HG02798 (cell line): ENCODE data around the gene SHF.
"Not testable (repeated sequence)": the region's sequence is repeated elsewhere in the genome, so short reads cannot be mapped to it uniquely, and the experiment has no call there.

Experiments
- ATAC-seq: cut with Tn5 transposase; IDR thresholded peaks from one replicate; pipeline ENCODE4 v1.9.1; 2021; ENCODE audit warnings: mild to moderate bottlenecking; ENCODE audit not compliant: unreplicated experiment, poor library complexity

The SHF gene

DNA sequence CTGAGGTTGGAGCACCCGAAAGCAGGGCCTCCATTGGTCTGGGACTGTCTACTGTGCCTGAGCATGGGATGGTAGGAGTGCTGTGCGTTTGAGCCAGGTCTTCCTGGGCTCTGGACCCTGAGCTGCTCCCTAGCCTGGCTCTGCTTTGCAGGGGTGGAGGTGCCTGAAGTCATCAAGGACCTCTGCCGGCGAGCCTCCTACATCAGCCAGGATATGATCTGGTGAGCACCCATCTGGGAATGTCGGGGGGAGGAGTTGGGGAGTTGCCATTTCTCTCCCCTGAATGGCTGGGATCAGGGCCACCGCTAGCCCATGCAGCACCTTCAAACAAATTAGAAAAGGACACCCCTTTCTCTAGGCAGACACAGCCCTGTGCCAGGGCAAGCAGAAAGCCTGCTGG is 37.3 kb downstream of the SHF start:
- no peak for ATAC-seq

DNA sequence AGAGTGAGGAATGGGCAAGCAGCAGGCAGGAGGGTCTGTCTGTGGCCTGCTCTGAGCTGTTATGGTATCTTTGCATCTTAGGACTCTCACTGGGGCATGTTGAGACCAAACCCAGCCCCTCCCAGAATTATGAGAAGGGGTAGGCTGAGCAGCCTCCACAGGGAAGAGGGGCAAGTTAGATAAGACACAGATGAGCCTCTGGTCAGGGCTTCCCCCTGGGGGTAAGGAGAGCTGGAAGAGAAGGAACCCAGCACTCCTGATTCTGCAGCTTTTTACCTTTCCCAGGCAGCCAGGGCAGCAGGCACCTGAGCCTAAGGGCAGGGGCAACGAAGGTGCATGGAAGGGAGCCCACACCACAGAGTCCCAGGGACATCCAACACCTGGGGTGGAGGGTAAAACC is 38.7 kb downstream of the SHF start:
- no peak for ATAC-seq

DNA sequence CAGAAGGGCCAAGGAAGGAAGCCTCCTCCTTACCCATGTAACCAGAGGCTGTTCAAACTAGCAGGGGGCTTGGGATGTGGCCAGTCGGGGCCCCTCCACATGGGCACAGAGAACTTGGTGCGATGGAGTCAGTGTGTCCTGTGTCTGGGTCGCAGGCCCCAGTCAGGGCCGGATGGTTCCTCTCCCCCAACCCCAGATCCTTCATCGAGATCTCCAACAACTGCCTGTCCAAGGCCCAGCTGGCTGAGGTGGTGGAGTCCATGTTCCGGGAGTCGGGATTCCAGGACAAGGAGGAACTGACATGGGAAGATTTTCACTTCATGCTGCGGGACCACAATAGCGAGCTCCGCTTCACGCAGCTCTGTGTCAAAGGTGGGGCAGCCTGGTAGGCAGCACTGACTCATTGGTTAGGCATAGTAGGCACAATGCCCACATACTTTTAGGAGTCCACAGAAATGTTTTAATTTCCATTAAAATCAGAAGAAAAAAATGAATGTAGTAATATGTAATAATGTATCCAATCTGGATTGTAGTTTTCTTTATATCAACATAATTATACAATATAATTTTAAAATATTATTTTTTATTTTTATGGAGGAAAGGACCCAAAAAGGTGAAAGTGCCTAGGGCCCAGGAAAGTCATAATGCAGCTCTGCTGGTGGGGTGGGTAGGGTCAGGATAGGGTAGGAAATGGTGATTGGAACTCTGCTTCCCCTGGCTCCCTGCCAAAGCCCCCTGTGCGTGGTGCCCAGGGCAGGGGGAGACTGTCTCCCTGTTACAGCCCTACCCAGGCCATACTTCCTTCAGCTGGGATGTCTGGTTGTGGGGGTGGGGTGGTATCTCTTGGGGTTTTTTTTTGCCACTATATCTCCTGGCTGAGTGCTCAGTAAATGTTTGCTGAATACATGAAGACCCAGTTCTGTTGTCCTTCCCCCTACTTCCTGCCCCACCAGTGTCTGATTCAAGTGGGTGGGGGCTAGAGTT is 39.4 kb downstream of the SHF start:
- no peak for ATAC-seq

DNA sequence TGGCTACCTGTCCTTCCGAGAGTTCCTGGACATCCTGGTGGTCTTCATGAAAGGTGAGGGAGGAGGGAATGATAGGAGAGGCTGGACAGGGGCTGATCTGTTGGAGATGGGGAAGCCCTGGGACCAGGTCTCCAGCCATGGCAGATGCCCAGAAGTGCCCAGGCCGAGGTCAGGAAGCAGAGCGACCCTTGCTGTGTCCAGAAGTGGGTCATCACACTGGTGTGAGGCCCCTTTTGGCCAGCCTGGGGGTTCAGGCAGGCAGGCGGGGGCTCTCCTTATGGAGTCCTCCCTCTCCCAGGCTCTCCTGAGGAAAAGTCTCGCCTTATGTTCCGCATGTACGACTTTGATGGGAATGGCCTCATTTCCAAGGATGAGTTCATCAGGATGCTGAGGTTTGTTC is 40.2 kb downstream of the SHF start:
- no peak for ATAC-seq

DNA sequence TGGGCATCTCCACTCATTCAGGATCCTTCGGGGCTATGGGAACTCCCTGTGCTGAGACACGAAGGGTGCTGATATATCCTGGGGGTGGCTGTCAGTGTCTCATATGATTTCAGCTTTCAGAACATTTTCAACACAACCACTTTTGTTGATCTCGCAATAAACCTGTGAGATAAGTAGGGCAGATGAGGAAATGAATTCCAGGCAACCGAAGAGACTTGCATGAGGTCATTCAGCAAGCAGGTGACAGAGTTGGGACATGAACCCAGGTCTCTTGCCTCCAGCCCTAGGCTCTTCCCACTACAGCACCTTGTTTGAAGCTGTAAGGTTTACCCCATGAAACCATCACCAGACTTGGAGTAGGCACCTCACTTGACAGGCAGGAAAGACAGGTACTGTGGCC is 41.4 kb downstream of the SHF start:
- no peak for ATAC-seq

DNA sequence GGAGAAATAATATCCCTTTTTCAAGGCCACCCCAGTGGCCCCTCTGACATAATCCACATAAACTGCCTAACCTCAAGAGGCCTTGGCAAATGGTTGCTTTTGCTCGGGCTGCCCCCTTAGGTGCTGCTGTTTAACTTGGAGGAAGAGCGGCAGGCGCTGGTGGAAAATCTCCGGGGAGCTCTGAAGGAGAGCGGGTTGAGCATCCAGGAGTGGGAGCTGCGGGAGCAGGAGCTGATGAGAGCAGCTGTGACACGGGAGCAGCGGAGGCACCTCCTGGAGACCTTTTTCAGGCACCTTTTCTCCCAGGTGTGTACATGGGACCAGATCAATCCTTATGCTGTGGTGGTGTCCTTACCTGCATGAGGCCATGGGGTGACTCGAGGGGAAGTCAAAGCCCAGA is 43.0 kb downstream of the SHF start:
- no peak for ATAC-seq

DNA sequence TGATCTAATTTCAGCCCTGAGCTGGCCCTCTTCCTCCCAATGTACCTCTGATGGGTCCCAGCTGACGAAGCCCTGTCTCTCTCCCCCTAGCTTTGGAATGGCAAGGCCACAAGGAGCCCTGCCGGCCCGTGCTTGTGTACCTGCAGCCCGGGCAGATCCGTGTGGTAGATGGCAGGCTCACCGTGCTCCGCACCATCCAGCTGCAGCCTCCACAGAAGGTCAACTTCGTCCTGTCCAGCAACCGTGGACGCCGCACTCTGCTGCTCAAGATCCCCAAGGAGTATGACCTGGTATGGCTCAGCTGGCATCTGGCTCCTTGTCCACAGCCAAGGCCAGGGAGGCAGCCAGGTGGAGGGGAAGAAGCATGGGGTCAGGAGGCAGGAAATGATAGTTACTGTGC is 43.8 kb downstream of the SHF start:
- no peak for ATAC-seq

DNA sequence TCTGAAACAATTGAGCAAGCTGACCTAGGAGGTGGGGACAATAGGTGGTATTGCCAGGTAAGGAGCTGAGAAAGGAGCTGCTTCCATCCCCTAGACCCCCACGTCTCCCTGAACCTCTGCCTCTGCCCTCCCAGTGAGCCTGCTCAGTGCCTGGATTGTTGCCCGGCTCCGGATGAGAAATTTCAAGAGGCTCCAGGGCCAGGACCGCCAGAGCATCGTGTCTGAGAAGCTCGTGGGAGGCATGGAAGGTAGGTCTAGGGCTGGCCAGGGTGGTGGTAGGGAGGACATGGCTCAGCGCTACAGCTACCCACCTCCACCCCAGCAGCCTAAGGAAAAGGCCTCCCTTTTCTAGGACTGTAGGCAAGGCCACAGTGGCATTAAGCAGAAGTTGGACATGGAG is 44.7 kb downstream of the SHF start:
- no peak for ATAC-seq

DNA sequence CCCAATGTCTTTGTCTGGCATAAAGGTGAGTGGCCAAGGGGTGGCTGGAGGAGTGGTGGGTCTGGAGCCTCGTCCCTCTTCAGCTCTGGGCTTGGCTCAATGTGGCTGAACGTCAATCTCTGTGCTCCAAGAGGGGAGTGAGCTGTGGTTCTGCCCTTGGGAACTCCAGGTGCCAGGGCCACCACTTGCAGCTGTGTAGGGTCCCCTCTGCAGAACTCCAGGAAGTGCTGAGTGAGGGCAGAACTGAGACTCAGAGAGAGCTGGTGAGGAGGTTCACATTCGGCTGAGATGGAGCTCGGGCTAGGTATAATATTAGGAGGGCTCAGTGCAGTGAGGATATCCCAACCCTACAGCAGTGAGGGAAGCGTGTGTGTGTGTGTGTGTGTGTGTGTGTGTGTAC is 46.4 kb downstream of the SHF start:
- ATAC-seq = no peak

DNA sequence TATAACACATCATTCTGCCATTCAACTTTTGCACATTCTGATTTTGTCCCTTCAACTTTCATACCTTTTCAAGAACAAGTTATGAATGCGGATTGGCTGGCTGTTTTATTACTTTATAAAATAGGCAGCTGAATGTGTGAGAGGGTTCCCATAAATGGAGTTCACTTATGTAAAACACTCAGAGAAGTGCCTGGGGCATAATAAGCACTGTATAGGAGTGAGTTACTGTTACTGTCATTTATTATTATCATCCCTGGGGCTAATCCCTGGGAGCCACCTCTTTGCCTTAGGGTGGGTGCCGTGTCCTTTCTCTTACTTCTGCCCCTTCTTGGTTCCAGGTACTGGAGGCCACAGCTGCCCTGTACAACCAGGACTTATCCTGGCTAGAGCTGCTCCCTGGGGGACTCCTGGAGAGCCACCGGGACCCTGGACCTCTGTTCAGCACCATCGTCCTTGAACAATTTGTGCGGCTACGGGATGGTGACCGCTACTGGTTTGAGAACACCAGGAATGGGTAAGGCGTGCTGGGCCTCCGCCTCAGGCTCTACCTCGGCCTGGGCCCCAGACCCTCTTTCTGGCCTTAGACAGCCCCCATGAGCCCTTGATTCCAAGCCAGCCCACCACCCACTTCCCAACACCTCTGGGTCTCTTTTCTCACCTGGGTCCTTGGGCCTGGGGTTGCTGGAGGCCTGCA is 47.1 kb downstream of the SHF start:
- ATAC-seq = no peak

DNA sequence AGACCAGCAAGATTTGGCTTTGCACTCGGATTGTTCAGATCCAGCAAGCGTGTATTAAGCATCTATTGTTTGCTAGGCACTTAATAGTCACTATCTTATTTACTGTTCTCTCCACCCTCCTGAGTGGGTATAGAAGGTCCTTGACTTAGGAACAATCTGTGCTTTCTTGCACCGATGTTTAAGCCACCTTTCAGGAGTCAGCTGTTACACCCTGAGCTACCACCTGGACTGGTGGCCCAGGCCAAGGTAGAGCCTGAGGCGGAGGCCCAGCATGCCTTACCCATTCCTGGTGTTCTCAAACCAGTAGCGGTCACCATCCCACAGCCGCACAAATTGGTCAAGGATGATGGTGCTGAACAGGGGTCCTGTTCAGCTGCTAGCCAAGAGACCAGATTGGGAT is 48.0 kb downstream of the SHF start:
- no peak for ATAC-seq

DNA sequence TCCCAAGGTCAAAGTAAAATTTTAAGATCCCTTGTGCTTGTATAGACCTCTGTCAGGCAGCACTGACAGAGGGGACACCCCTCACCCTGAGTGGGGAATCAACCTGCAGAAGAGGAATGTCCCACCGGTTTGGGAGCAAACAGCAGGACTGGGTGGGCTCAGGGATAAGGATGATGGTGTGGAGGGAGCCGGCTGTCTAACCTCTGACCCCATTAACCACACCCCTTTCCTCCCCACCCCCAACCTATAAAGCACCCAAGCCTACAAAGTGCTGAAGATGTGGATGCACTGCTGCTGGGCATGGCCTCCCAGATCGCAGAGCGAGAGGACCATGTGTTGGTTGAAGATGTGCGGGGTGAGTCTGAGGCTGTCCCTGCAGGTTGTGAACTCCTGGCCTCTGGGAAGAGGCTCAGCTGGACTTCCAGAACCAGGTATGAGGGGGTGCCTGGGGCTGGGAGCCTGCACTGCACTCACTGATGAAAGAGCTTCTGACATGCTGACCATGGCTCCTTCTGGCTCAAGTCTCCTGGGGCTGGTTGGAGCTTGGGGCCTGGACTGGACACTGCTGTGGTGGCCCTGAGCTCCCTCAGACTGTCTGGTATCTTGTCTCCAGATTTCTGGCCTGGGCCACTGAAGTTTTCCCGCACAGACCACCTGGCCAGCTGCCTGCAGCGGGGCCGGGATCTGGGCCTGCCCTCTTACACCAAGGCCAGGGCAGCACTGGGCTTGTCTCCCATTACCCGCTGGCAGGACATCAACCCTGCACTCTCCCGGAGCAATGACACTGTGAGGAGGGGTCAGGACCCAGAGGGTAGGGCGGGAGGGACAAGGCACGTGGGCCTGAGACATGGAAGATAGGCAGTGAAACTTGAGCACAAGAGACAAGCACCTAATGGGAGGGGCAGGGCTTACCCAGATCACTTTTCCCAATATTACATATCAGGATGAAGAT is 48.7 kb downstream of the SHF start:
- no peak for ATAC-seq

DNA sequence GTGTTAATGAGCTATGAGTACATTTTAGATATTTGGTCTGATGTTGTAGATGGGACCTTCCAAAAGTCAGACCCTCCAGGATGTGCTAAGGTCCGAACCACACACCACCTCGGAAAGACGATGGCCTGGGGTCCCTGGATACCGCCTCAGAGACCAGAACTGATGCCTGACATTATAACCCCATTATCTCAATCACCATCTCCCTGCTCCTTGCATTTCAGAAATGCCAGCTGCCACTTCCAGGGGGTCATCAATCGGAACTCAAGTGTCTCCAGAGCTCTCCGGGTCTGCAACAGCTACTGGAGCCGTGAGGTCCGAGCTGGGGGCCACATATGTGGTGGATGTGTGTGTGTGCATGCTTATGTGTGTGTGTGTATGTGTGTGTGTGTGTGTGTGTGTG is 50.1 kb downstream of the SHF start:
- no peak for ATAC-seq

DNA sequence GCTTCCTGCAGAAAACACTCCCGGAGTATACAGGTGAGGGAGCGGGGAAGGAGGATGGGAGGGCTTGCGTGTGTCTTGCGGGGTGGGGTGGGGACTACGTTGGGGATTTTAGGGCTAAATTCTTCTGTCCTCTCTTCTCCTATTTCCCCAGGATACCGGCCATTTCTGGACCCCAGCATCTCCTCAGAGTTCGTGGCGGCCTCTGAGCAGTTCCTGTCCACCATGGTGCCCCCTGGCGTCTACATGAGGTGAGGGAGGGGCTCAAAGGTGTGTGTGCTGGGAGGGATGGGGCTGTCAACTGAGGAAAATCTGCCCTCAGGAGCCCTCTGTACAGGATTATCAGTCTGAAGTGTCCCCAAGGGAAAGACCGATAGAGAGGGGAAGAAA is 51.4 kb downstream of the SHF start:
- ATAC-seq = no peak

DNA sequence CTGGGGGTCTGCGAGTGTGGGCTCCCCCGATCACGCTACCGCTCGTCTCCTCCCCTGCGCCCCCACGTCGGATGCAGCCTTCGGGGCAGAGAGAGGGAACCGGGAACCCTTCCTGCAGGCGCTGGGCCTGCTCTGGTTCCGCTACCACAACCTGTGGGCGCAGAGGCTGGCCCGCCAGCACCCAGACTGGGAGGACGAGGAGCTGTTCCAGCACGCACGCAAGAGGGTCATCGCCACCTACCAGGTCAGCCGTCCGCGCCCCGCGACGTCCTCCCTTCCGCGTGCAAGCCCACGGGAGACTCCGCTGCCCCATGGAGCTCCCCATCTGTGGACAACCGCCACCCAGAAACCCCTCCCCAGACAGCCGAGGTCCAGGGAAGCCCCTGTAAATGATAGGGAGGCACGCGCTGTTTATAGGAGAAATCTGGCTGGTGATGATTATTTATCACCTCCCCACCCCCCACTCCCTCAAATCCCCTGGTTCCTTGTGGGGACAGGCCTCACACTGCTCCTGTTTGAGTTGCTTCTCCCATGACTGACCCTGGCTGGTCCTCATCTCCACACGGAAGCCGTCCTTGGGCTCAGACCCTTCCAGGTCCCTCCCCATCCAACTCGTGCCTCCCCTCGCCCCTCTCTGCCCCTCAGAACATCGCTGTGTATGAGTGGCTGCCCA is 51.9 kb downstream of the SHF start:
- ATAC-seq = not testable (repeated sequence)

DNA sequence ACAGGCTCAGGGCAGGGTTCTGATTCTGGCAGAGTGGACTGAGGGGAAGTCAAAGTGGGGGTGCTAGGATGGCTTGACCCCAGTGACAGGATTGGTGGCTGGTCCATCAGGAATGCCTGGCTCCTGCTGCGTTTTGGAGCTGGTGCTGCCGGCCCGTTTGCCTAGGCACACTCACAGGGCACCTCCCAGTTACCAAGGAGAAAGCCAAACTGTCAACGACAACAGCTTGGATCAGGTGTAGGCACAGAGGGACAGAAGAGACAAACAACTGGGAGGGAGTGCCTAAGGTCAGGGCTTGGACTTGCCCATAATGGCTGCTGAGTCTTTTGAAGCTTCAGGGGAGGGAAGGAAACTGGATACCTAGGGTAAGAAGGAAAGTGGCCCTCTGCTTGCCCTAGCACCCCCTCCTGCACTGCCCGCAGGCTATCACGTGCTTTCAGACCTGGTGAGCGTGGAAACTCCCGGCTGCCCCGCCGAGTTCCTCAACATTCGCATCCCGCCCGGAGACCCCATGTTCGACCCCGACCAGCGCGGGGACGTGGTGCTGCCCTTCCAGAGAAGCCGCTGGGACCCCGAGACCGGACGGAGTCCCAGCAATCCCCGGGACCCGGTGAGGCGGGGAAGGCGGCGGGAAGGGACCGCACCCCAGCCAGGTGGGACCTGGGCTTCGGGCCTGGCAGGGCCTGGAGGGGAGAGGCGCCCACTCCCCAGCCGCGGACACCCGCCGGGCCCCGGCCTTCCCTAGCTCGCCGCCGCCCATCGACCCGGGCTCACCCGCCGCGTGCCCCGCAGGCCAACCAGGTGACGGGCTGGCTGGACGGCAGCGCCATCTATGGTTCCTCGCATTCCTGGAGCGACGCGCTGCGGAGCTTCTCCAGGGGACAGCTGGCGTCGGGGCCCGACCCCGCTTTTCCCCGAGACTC is 52.8 kb downstream of the SHF start:
- ATAC-seq = no peak

DNA sequence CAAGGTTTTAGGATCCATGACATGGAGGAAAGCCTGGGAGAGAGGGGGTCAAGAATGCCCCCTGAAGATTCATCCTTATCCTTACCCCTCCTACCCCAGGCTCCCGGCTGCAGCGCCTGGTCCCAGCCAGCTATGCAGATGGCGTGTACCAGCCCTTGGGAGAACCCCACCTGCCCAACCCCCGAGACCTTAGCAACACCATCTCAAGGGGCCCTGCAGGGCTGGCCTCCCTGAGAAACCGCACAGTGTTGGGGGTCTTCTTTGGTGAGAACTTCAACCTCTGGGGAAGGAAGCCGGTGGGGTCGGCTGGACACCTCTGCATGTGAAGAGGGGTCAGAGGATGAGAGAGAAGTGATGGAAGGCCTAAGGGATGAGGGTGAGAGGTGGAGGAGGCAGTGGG is 53.7 kb downstream of the SHF start:
- no peak for ATAC-seq

DNA sequence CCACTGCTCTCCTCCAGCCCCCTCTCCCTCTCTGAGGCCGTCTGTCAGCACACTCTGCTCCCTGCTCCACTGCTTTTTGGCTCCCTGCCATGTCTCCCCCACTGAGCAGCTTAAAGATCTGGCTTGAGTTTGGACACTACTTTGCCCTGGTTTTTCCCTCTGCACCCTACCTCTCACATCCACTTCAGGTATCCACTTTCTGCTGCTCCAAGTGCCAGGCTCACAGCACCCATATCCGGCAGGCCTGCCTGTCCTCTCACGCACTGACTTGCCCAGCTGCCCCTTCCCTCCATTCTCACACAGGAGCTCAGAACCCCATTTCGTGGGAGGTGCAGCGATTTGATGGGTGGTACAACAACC is 54.2 kb downstream of the SHF start:
- no peak for ATAC-seq
